ENCODE results near the gene SDC3. TPM values are rescaled to one million over a fixed set of nuclear protein-coding genes. Genes with fewer than 3 reads are reported as not detected.

SDC3 gene
- total RNA-seq, 1 experiment from 2014 or later: 3.7 TPM

- no peak for DNase-seq
- H3K4me1 Mint-ChIP-seq (ENCODE audit: low read depth, unreplicated experiment): no peaks in the 10 kb centered on the region
Measured at GRCh38 chr1:30839827-30840359, 68.7 kb downstream of the SDC3 start.

GRCh38 chr1:30838996-30839395 lies 69.6 kb downstream of the SDC3 start:
- BruUV-seq (replicated peaks): no TSS peak
- no peak for DNase-seq
- H3K27me3 ChIP-seq (replicated peaks; ENCODE audit: control insufficient read depth, insufficient read depth, low read length): no peaks in the 10 kb centered on the region; the same call in 1 of the 2 replicates
- intact Hi-C loops (cut with micrococcal nuclease; ENCODE audit: unreplicated experiment): no loop called here
- peaks cover 10% of the 10 kb centered on the region for H3K27me3 Mint-ChIP-seq (ENCODE audit: insufficient read depth, unreplicated experiment)
- H3K4me3 ChIP-seq (ENCODE audit: low read depth, low read length): no peak overlapping the region
- no peak overlapping the region for H3K27ac Mint-ChIP-seq (ENCODE audit: unreplicated experiment)
- POLR2A ChIA-PET: no interaction called here
- H3K9me3 ChIP-seq: no peaks in the 10 kb centered on the region
- CTCF ChIA-PET: no interaction called here
- no peaks in the 10 kb centered on the region for H3K9me3 Mint-ChIP-seq (ENCODE audit: unreplicated experiment)
- TF ChIP-seq CTCF (IDR thresholded peaks at IDR 0.05; ENCODE audit: insufficient read depth in 1 of 2, low read depth in 1 of 2, low read length in 1 of 2, severe bottlenecking in 1 of 2, unreplicated experiment in 1 of 2): no peak
- H3K4me1 ChIP-seq: no peaks in the 10 kb centered on the region
- no peaks in the 10 kb centered on the region for H3K36me3 Mint-ChIP-seq (ENCODE audit: insufficient read depth, unreplicated experiment)
- H3K4me1 Mint-ChIP-seq (ENCODE audit: low read depth, unreplicated experiment): no peaks in the 10 kb centered on the region
- no peaks in the 10 kb centered on the region for H3K36me3 ChIP-seq (ENCODE audit: control insufficient read depth, insufficient read depth, low read length)
- H3K4me3 Mint-ChIP-seq (ENCODE audit: unreplicated experiment): no peak overlapping the region

More at GRCh38 chr1:30839827-30840359, 68.7 kb downstream of the SDC3 start:
- no TSS peak for BruUV-seq (replicated peaks)
- no peak overlapping the region for H3K4me3 ChIP-seq (ENCODE audit: low read depth, low read length)
- Mint-ChIP-seq H3K27ac (ENCODE audit: unreplicated experiment) (no peak overlapping the region), H3K9me3 (ENCODE audit: unreplicated experiment) (no peaks in the 10 kb centered on the region), H3K36me3 (ENCODE audit: insufficient read depth, unreplicated experiment) (peaks cover 5% of the 10 kb centered on the region), H3K27me3 (ENCODE audit: insufficient read depth, unreplicated experiment) (peaks cover 16% of the 10 kb centered on the region), H3K4me3 (ENCODE audit: unreplicated experiment) (no peak overlapping the region)
- H3K4me1 ChIP-seq: no peaks in the 10 kb centered on the region
- no peak for TF ChIP-seq CTCF (IDR thresholded peaks at IDR 0.05; ENCODE audit: insufficient read depth in 1 of 2, low read depth in 1 of 2, low read length in 1 of 2, severe bottlenecking in 1 of 2, unreplicated experiment in 1 of 2)
- ChIA-PET POLR2A (no interaction called here), CTCF (no interaction called here)
- no peaks in the 10 kb centered on the region; the same call in 1 of the 2 replicates for H3K27me3 ChIP-seq (replicated peaks; ENCODE audit: control insufficient read depth, insufficient read depth, low read length)
- H3K36me3 ChIP-seq (ENCODE audit: control insufficient read depth, insufficient read depth, low read length): no peaks in the 10 kb centered on the region
- intact Hi-C loops (cut with micrococcal nuclease; ENCODE audit: unreplicated experiment): no loop called here
- H3K9me3 ChIP-seq: no peaks in the 10 kb centered on the region

GRCh38 chr1:30837653-30838052 lies 70.9 kb downstream of the SDC3 start:
- no TSS peak for BruUV-seq (replicated peaks)
- H3K27me3 ChIP-seq (replicated peaks; ENCODE audit: control insufficient read depth, insufficient read depth, low read length): no peaks in the 10 kb centered on the region
- no peak overlapping the region for H3K27ac Mint-ChIP-seq (ENCODE audit: unreplicated experiment)

More at GRCh38 chr1:30837653-30838052, 70.9 kb downstream of the SDC3 start:
- Histone ChIP-seq H3K9me3 (no peaks in the 10 kb centered on the region), H3K36me3 (ENCODE audit: control insufficient read depth, insufficient read depth, low read length) (no peaks in the 10 kb centered on the region), H3K4me3 (ENCODE audit: low read depth, low read length) (no peak overlapping the region), H3K4me1 (no peaks in the 10 kb centered on the region)
- ChIA-PET CTCF (no interaction called here), POLR2A (no interaction called here)
- intact Hi-C loops (cut with micrococcal nuclease; ENCODE audit: unreplicated experiment): no loop called here
- Mint-ChIP-seq H3K36me3 (ENCODE audit: insufficient read depth, unreplicated experiment) (no peaks in the 10 kb centered on the region), H3K27me3 (ENCODE audit: insufficient read depth, unreplicated experiment) (peaks cover 13% of the 10 kb centered on the region), H3K4me1 (ENCODE audit: low read depth, unreplicated experiment) (no peaks in the 10 kb centered on the region), H3K4me3 (ENCODE audit: unreplicated experiment) (no peak overlapping the region), H3K9me3 (ENCODE audit: unreplicated experiment) (no peaks in the 10 kb centered on the region)
- DNase-seq: no peak
- no peak for TF ChIP-seq CTCF (IDR thresholded peaks at IDR 0.05; ENCODE audit: insufficient read depth in 1 of 2, low read depth in 1 of 2, low read length in 1 of 2, severe bottlenecking in 1 of 2, unreplicated experiment in 1 of 2)
